Measurements from ENCODE around the gene TNFAIP1.
A peak's percentile ranks its signal among the peaks of the same experiment; 100 is the strongest.
"Not testable (repeated sequence)": the region's sequence is repeated elsewhere in the genome, so short reads cannot be mapped to it uniquely, and the experiment has no call there.

TNFAIP1 gene

GRCh38 chr17:28324781-28325180 lies 10.8 kb upstream of the TNFAIP1 start:
- no peak for DNase-seq (ENCODE audit: low spot score)

- DNase-seq (ENCODE audit: low spot score) = no peak
Observed at GRCh38 chr17:28325211-28325610, 10.3 kb upstream of the TNFAIP1 start.

- no peak for DNase-seq (ENCODE audit: low spot score)
Observed at GRCh38 chr17:28326114-28326513, 9.4 kb upstream of the TNFAIP1 start.

- DNase-seq (ENCODE audit: low spot score) = no peak
Observed at GRCh38 chr17:28327031-28327607, 8.4 kb upstream of the TNFAIP1 start.

- DNase-seq (ENCODE audit: low spot score) = no peak
Observed at GRCh38 chr17:28327709-28328108, 7.9 kb upstream of the TNFAIP1 start.

- DNase-seq (ENCODE audit: low spot score) = no peak
Observed at GRCh38 chr17:28328325-28328724, 7.2 kb upstream of the TNFAIP1 start.

GRCh38 chr17:28330671-28331070 lies 4.9 kb upstream of the TNFAIP1 start:
- DNase-seq (ENCODE audit: low spot score) = no peak

- DNase-seq (ENCODE audit: low spot score) = no peak
Observed at GRCh38 chr17:28331891-28332420, 3.6 kb upstream of the TNFAIP1 start.

GRCh38 chr17:28333083-28333746 lies 2.3 kb upstream of the TNFAIP1 start:
- no peak for DNase-seq (ENCODE audit: low spot score)

- DNase-seq (ENCODE audit: low spot score) = no peak
Observed at GRCh38 chr17:28334171-28334570, 1.4 kb upstream of the TNFAIP1 start.

GRCh38 chr17:28334666-28335200 lies 828 bp upstream of the TNFAIP1 start:
- no peak for DNase-seq (ENCODE audit: low spot score)

- peak; percentile 67 for DNase-seq (ENCODE audit: low spot score)
Observed at GRCh38 chr17:28335959-28336871, 654 bp downstream of the TNFAIP1 start.

GRCh38 chr17:28338056-28338768 lies 2.7 kb downstream of the TNFAIP1 start:
- no peak for DNase-seq (ENCODE audit: low spot score)

- not testable (repeated sequence) for DNase-seq (ENCODE audit: low spot score)
Observed at GRCh38 chr17:28338769-28339212, 3.2 kb downstream of the TNFAIP1 start.

- DNase-seq (ENCODE audit: low spot score) = no peak
Observed at GRCh38 chr17:28339431-28339830, 3.9 kb downstream of the TNFAIP1 start.

GRCh38 chr17:28340374-28340773 lies 4.8 kb downstream of the TNFAIP1 start:
- DNase-seq (ENCODE audit: low spot score) = no peak

- DNase-seq (ENCODE audit: low spot score) = no peak
Observed at GRCh38 chr17:28341516-28341915, 6.0 kb downstream of the TNFAIP1 start.

- no peak for DNase-seq (ENCODE audit: low spot score)
Observed at GRCh38 chr17:28342313-28342712, 6.8 kb downstream of the TNFAIP1 start.

GRCh38 chr17:28343491-28343932 lies 8.0 kb downstream of the TNFAIP1 start:
- DNase-seq (ENCODE audit: low spot score) = no peak

GRCh38 chr17:28344011-28344410 lies 8.4 kb downstream of the TNFAIP1 start:
- no peak for DNase-seq (ENCODE audit: low spot score)

GRCh38 chr17:28344435-28344901 lies 8.9 kb downstream of the TNFAIP1 start:
- DNase-seq (ENCODE audit: low spot score) = no peak
